ENCODE data around the gene NR3C2. TPM values are rescaled to one million over a fixed set of nuclear protein-coding genes. Genes with fewer than 3 reads are reported as not detected.
A peak's percentile ranks its signal among the peaks of the same experiment; 100 is the strongest.

Gene NR3C2
- total RNA-seq, 1 donor from 2014 or later: 31.4 TPM

GRCh38 chr4:148210661-148211060 is 231.6 kb downstream of the NR3C2 start:
- Histone ChIP-seq H3K9me3 (no peaks in the 10 kb centered on the region), H3K4me1 (peaks cover 12% of the 10 kb centered on the region), H3K4me3 (no peak overlapping the region), H3K36me3 (no peaks in the 10 kb centered on the region), H3K27me3 (ENCODE audit: low read depth) (no peaks in the 10 kb centered on the region), H3K27ac (no peak overlapping the region)
- intact Hi-C loops (cut with DNase I): no loop called here
- ATAC-seq (no peak), DNase-seq (no peak)
- no peak for TF ChIP-seq CTCF (IDR thresholded peaks at IDR 0.05)

- no peaks in the 10 kb centered on the region for H3K36me3 ChIP-seq
- no peak overlapping the region for H3K4me3 ChIP-seq
- ATAC-seq (no peak), DNase-seq (no peak)
- no peaks in the 10 kb centered on the region for H3K9me3 ChIP-seq
- H3K27ac ChIP-seq: no peak overlapping the region
- intact Hi-C loops (cut with DNase I): no loop called here
- TF ChIP-seq CTCF (IDR thresholded peaks at IDR 0.05): no peak
- no peaks in the 10 kb centered on the region for H3K4me1 ChIP-seq
- H3K27me3 ChIP-seq (ENCODE audit: low read depth): no peaks in the 10 kb centered on the region
These were observed 235.1 kb downstream of the NR3C2 start for GRCh38 chr4:148207068-148207467.

- intact Hi-C loops (cut with DNase I): no loop called here
- no peaks in the 10 kb centered on the region for H3K4me1 ChIP-seq
- ATAC-seq: no peak
These were observed 236.7 kb downstream of the NR3C2 start for GRCh38 chr4:148205476-148205875.

GRCh38 chr4:148204892-148205291 is 237.3 kb downstream of the NR3C2 start:
- TF ChIP-seq CTCF (IDR thresholded peaks at IDR 0.05): no peak
- ATAC-seq (no peak), DNase-seq (no peak)
- Histone ChIP-seq H3K9me3 (no peaks in the 10 kb centered on the region), H3K27me3 (ENCODE audit: low read depth) (no peaks in the 10 kb centered on the region), H3K36me3 (no peaks in the 10 kb centered on the region), H3K4me1 (no peaks in the 10 kb centered on the region), H3K4me3 (no peak overlapping the region), H3K27ac (no peak overlapping the region)
- intact Hi-C loops (cut with DNase I): no loop called here

More at GRCh38 chr4:148205476-148205875, 236.7 kb downstream of the NR3C2 start:
- Histone ChIP-seq H3K4me3 (no peak overlapping the region), H3K36me3 (no peaks in the 10 kb centered on the region), H3K27ac (no peak overlapping the region), H3K27me3 (ENCODE audit: low read depth) (no peaks in the 10 kb centered on the region), H3K9me3 (no peaks in the 10 kb centered on the region)
- no peak for DNase-seq
- no peak for TF ChIP-seq CTCF (IDR thresholded peaks at IDR 0.05)

- Histone ChIP-seq H3K9me3 (no peaks in the 10 kb centered on the region), H3K4me3 (no peak overlapping the region), H3K27me3 (ENCODE audit: low read depth) (no peaks in the 10 kb centered on the region), H3K4me1 (no peaks in the 10 kb centered on the region), H3K36me3 (no peaks in the 10 kb centered on the region), H3K27ac (peak overlapping the region; percentile 18)
- no peak for DNase-seq
- intact Hi-C loops (cut with DNase I): no loop called here
- TF ChIP-seq CTCF (IDR thresholded peaks at IDR 0.05): no peak
- no peak for ATAC-seq
These were observed 238.0 kb downstream of the NR3C2 start for GRCh38 chr4:148204171-148204570.

All from lower lobe of right lung (tissue), 2 donors.